HG03095 (cell line): ENCODE results near the gene IFIH1.

Source experiments
- ATAC-seq: cut with Tn5 transposase; IDR thresholded peaks from one replicate; pipeline ENCODE4 v1.9.1; 2021; ENCODE audit warnings: moderate library complexity; ENCODE audit not compliant: unreplicated experiment

Gene IFIH1

GRCh38 chr2:162220368-162220767 is 98.1 kb downstream of the IFIH1 start:
- no peak for ATAC-seq

GRCh38 chr2:162219426-162219825 is 99.1 kb downstream of the IFIH1 start:
- ATAC-seq = no peak

- no peak for ATAC-seq
Observed at GRCh38 chr2:162217598-162217997, 100.9 kb downstream of the IFIH1 start.
